IMR-90 (cell line): ENCODE data around the gene INPP5J. TPM values are rescaled to one million over a fixed set of nuclear protein-coding genes. Genes with fewer than 3 reads are reported as not detected.

Source experiments
- ATAC-seq: fragments of 200-7000 bp; cut with Tn5 transposase; 2 replicates; pipeline ENCODE4 v1.9.1; 2020; ENCODE audit warnings: low read depth, mild to moderate bottlenecking, moderate library complexity
- BruUV-seq: library from RNA; stranded (reverse); fragments of 400-500 nt; replicated peaks from 2 replicates; lab custom pipeline; 2021; lab: Mats Ljungman, UMichigan
- CTCF ChIA-PET: fragments of 300-600 bp; formaldehyde crosslinking; extraction: SDS; loops from one replicate; lab custom pipeline; 2021; ENCODE audit warnings: antibody characterized with exemption; lab: Yijun Ruan, JAX
- POLR2A ChIA-PET: fragments of 300-600 bp; sonication (Branson Sonifier 250); formaldehyde crosslinking; loops from one replicate; lab custom pipeline; 2022; ENCODE audit warnings: antibody characterized with exemption; ENCODE audit not compliant: unreplicated experiment; lab: Charles Lee
- DNase-seq: peaks from one replicate; pipeline ENCODE4 v3.0.0; 2013
- H2AFZ ChIP-seq: replicated peaks from 2 replicates; pipeline ENCODE3; 2013; ENCODE audit warnings: low read length, mild to moderate bottlenecking; ENCODE audit not compliant: poor library complexity
- H2AK5ac ChIP-seq: 2 replicates; pipeline ENCODE4 v1.6.1; 2013; ENCODE audit warnings: low read depth, low read length, inconsistent platforms
- H2AK9ac ChIP-seq: replicated peaks from 2 replicates; pipeline ENCODE3; 2013; ENCODE audit warnings: mild to moderate bottlenecking, low read depth, low read length, moderate library complexity; ENCODE audit not compliant: poor library complexity
- H2BK120ac ChIP-seq: 2 replicates; pipeline ENCODE4 v1.6.1; 2013; ENCODE audit warnings: low read depth, low read length, inconsistent platforms
- H2BK15ac ChIP-seq: 3 replicates; pipeline ENCODE4 v1.6.1; 2013; ENCODE audit warnings: low read depth, low read length, inconsistent platforms
- H2BK20ac ChIP-seq: 2 replicates; pipeline ENCODE4 v1.6.1; 2013; ENCODE audit warnings: low read depth, mild to moderate bottlenecking, inconsistent platforms, low read length, moderate library complexity
- H2BK5ac ChIP-seq: 2 replicates; pipeline ENCODE4 v1.6.1; 2013; ENCODE audit warnings: mild to moderate bottlenecking, low read depth, low read length, inconsistent platforms; ENCODE audit not compliant: poor library complexity, severe bottlenecking
- H3K14ac ChIP-seq: replicated peaks from 2 replicates; pipeline ENCODE4 v1.6.1; 2013; ENCODE audit warnings: low read depth, low read length, inconsistent platforms
- H3K18ac ChIP-seq: 2 replicates; pipeline ENCODE4 v1.6.1; 2013; ENCODE audit warnings: low read depth, low read length, control low read depth
- H3K23ac ChIP-seq: 2 replicates; pipeline ENCODE4 v1.6.1; 2013; ENCODE audit warnings: low read depth, low read length, inconsistent platforms
- H3K27ac ChIP-seq: 2 replicates; pipeline ENCODE4 v1.5.1; 2013; ENCODE audit warnings: mild to moderate bottlenecking, control low read depth, low read length; ENCODE audit not compliant: insufficient read depth
- H3K27me3 ChIP-seq: 2 replicates; pipeline ENCODE4 v1.6.1; 2013; ENCODE audit warnings: low read length; ENCODE audit not compliant: control insufficient read depth, insufficient read depth
- H3K36me3 ChIP-seq: 2 replicates; pipeline ENCODE4 v1.6.1; 2013; ENCODE audit warnings: low read length, mixed read lengths; ENCODE audit not compliant: control insufficient read depth, insufficient read depth
- H3K4ac ChIP-seq: 2 replicates; pipeline ENCODE4 v1.6.1; 2013; ENCODE audit warnings: low read depth, low read length, inconsistent platforms
- H3K4me1 ChIP-seq: 2 replicates; pipeline ENCODE4 v1.6.1; 2013; ENCODE audit warnings: low read length, mixed read lengths; ENCODE audit not compliant: control insufficient read depth, insufficient read depth
- H3K4me2 ChIP-seq: 2 replicates; pipeline ENCODE4 v1.6.1; 2013; ENCODE audit warnings: low read depth, mild to moderate bottlenecking, control low read depth, low read length, moderate library complexity
- H3K4me3 ChIP-seq: 2 replicates; pipeline ENCODE4 v1.5.1; 2013; ENCODE audit warnings: low read depth, mild to moderate bottlenecking, control low read depth, low read length, moderate library complexity; ENCODE audit not compliant: insufficient read depth
- H3K56ac ChIP-seq: 2 replicates; pipeline ENCODE4 v1.6.1; 2013; ENCODE audit warnings: low read length, inconsistent platforms; ENCODE audit not compliant: insufficient read depth; ENCODE audit errors: extremely low read depth
- H3K79me1 ChIP-seq, 2 experiments: 2 replicates each; pipeline ENCODE4 v1.6.1; 2013; ENCODE audit warnings: low read length in 2 of 2, inconsistent platforms in 1 of 2, low read depth in 1 of 2
- H3K9ac ChIP-seq: 2 replicates; pipeline ENCODE4 v1.6.1; 2013; ENCODE audit warnings: low read depth, low read length, control low read depth
- H3K9me1 ChIP-seq: 2 replicates; pipeline ENCODE4 v1.6.1; 2013; ENCODE audit warnings: low read length, inconsistent platforms; ENCODE audit not compliant: insufficient read depth
- H3K9me3 ChIP-seq: 2 replicates; pipeline ENCODE4 v1.6.1; 2013; ENCODE audit warnings: low read length; ENCODE audit not compliant: control insufficient read depth, insufficient read depth
- H4K20me1 ChIP-seq: 2 replicates; pipeline ENCODE4 v1.6.1; 2013; ENCODE audit warnings: low read length, inconsistent platforms; ENCODE audit not compliant: insufficient read depth
- H4K5ac ChIP-seq: 2 replicates; pipeline ENCODE4 v1.6.1; 2013; ENCODE audit warnings: mild to moderate bottlenecking, low read depth, low read length, control low read depth
- H4K8ac ChIP-seq, 2 experiments: 2 replicates each; pipeline ENCODE4 v1.6.1; 2013; ENCODE audit warnings: low read depth in 2 of 2, low read length in 2 of 2, control low read depth in 1 of 2, inconsistent platforms in 1 of 2
- H4K91ac ChIP-seq: 2 replicates; pipeline ENCODE4 v1.6.1; 2013; ENCODE audit warnings: low read depth, low read length, inconsistent platforms; ENCODE audit not compliant: insufficient read depth
- BHLHE40 ChIP-seq: fragments of 150-350 bp; IDR thresholded peaks from 2 replicates; pipeline ENCODE4 v1.6.1; 2016; ENCODE audit warnings: mild to moderate bottlenecking, low read depth, low read length
- CEBPB ChIP-seq: IDR thresholded peaks from 2 replicates; pipeline ENCODE4 v1.6.1; 2012; ENCODE audit warnings: low read depth, low read length, improper control_type of control experiment
- FOS ChIP-seq: fragments of 150-350 bp; IDR thresholded peaks from 2 replicates; pipeline ENCODE4 v1.6.1; 2016; ENCODE audit warnings: low read depth, low read length
- MAFK ChIP-seq: IDR thresholded peaks from 2 replicates; pipeline ENCODE4 v1.6.1; 2012; ENCODE audit warnings: low read depth, low read length, improper control_type of control experiment
- POLR2A ChIP-seq: IDR thresholded peaks from 2 replicates; pipeline ENCODE4 v1.6.1; 2012; ENCODE audit warnings: mild to moderate bottlenecking, low read depth, low read length
- RAD21 ChIP-seq: IDR thresholded peaks from 2 replicates; pipeline ENCODE4 v1.6.1; 2012; ENCODE audit warnings: low read length, improper control_type of control experiment
- RFX5 ChIP-seq: IDR thresholded peaks from 2 replicates; pipeline ENCODE4 v1.8.0; 2012; ENCODE audit warnings: low read depth, mild to moderate bottlenecking, low read length, moderate library complexity
- SMC3 ChIP-seq: fragments of 150-350 bp; IDR thresholded peaks from 2 replicates; pipeline ENCODE4 v1.6.1; 2016; ENCODE audit warnings: low read depth, mild to moderate bottlenecking, antibody characterized with exemption, low read length, moderate library complexity
- WGBS, 2 experiments: methylation state at CpG; one replicate each; pipeline versions ENCODE4 v1.1.5 to v1.1.7; 2013; ENCODE audit warnings: missing lambda C conversion rate in 2 of 2; ENCODE audit not compliant: insufficient read length in 1 of 2; ENCODE audit errors: extremely low coverage in 2 of 2; 5-methylcytosine and 5-hydroxymethylcytosine counted together
- dilution Hi-C: fragments of 300-500 bp; cut with HindIII; formaldehyde crosslinking; loops from one replicate; pipeline ENCODE4 v1.14.3; 2018; ENCODE audit warnings: low sequenced_read_pairs; ENCODE audit not compliant: unreplicated experiment
- in situ Hi-C: fragments of 300-500 bp; cut with MboI; formaldehyde crosslinking; loops from 3 replicates; pipeline ENCODE4 v1.14.3; 2019; ENCODE audit warnings: low sequenced_read_pairs, inconsistent platforms, mixed read lengths
- intact Hi-C: fragments of 100-400 bp; cut with micrococcal nuclease; formaldehyde crosslinking; loops from 2 replicates; pipeline ENCODE4 v1.10.0; 2022
- polyA plus RNA-seq, 3 experiments: library from polyadenylated mRNA; depleted of rRNA; stranded (reverse); fragments of >200 nt; gene quantifications; 2 replicates each; pipeline ENCODE4 v1.2.3, GENCODE V29; 2012; ENCODE audit warnings: low replicate concordance in 1 of 3
- total RNA-seq: library from RNA; depleted of rRNA; stranded (reverse); fragments of >200 nt; gene quantifications from 2 replicates; pipeline ENCODE4 v1.2.3, GENCODE V29; 2012
- TF ChIP-seq, protein P1 (sequence below): fragments of 150-350 bp; IDR thresholded peaks from 2 replicates; pipeline ENCODE4 v1.6.1; 2016; ENCODE audit warnings: low read depth, mild to moderate bottlenecking, low read length, moderate library complexity, borderline replicate concordance

Gene INPP5J
- total and polyA plus RNA-seq, 2 of the 4 experiments (the other 2 are of a cell fraction): 0.36 to 2.2 TPM

DNA sequence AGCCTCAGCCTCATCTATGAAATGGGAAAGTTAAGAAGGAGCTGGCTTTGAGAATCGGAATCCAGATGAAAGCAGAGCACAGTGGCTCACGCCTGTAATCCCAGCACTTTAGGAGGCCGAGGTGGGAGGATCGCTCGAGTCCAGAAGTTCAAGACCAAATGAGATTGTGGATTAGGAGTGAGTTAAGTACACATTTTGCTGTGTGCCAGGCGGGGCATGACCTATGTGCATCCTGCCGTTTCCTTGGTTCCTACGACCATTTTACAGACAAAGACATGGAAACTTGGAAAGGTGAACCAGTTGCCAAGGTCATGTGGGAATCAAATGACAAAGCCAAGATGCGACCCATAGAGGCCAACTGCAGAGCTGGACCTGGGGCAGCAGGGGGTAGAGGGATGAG is 13.4 kb downstream of the INPP5J start:
- no peak overlapping the region for H2BK120ac ChIP-seq
- H3K4me3 ChIP-seq: no peak overlapping the region
- in situ Hi-C loops (no loop called here), intact Hi-C loops (no loop called here), dilution Hi-C loops (no loop called here)
- no peak overlapping the region for H4K5ac ChIP-seq
- H2BK5ac ChIP-seq: no peak overlapping the region
- no peaks in the 10 kb centered on the region for H3K79me1 ChIP-seq
- H3K9ac ChIP-seq: no peak overlapping the region
- H3K14ac ChIP-seq: no peak overlapping the region
- H2AK5ac ChIP-seq: no peak overlapping the region
- H2BK20ac ChIP-seq: no peak overlapping the region
- ChIA-PET POLR2A (no interaction called here), CTCF (interaction anchor here (1.4 kb wide), 1 partner anchor 29 kb away, joined by 4 read pairs; the partner anchor contains the start of gene SELENOM)
- no peak overlapping the region for H3K18ac ChIP-seq
- H4K20me1 ChIP-seq: no peaks in the 10 kb centered on the region
- H3K4me1 ChIP-seq: no peaks in the 10 kb centered on the region
- no peak overlapping the region for H3K4ac ChIP-seq
- TF ChIP-seq FOS (no peak), RFX5 (no peak), BHLHE40 (no peak), SMC3 (no peak), MAFK (no peak), POLR2A (no peak), CEBPB (no peak), RAD21 (no peak)
- TF ChIP-seq, protein P1, sequence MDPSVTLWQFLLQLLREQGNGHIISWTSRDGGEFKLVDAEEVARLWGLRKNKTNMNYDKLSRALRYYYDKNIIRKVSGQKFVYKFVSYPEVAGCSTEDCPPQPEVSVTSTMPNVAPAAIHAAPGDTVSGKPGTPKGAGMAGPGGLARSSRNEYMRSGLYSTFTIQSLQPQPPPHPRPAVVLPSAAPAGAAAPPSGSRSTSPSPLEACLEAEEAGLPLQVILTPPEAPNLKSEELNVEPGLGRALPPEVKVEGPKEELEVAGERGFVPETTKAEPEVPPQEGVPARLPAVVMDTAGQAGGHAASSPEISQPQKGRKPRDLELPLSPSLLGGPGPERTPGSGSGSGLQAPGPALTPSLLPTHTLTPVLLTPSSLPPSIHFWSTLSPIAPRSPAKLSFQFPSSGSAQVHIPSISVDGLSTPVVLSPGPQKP: no peak
- H2AFZ ChIP-seq: no peak overlapping the region
- no peak overlapping the region for H3K27ac ChIP-seq
- WGBS, 2 experiments: 88% methylated on average over 5 of the region's 9 CpGs; no CpG with 5 or more reads in 1 of the 2 experiments
- H4K8ac ChIP-seq: no peak overlapping the region
- ATAC-seq (no peak), DNase-seq (no peak)
- H2BK15ac ChIP-seq: no peak overlapping the region
- no peak overlapping the region for H3K23ac ChIP-seq
- BruUV-seq: no TSS peak
- no peak overlapping the region for H3K4me2 ChIP-seq
- H3K36me3 ChIP-seq: no peaks in the 10 kb centered on the region
- no peaks in the 10 kb centered on the region for H3K9me1 ChIP-seq
- no peak overlapping the region for H2AK9ac ChIP-seq
- no peak overlapping the region for H3K56ac ChIP-seq
- H3K27me3 ChIP-seq: peaks cover 26% of the 10 kb centered on the region
- H4K91ac ChIP-seq: no peak overlapping the region
- no peaks in the 10 kb centered on the region for H3K9me3 ChIP-seq
